GM18868 (cell line): Measurements from ENCODE around the gene HIBCH.

Experiments
- ATAC-seq: cut with Tn5 transposase; IDR thresholded peaks from one replicate; pipeline ENCODE4 v1.9.1; 2021; ENCODE audit warnings: mild to moderate bottlenecking, moderate library complexity; ENCODE audit not compliant: unreplicated experiment

Gene HIBCH

DNA sequence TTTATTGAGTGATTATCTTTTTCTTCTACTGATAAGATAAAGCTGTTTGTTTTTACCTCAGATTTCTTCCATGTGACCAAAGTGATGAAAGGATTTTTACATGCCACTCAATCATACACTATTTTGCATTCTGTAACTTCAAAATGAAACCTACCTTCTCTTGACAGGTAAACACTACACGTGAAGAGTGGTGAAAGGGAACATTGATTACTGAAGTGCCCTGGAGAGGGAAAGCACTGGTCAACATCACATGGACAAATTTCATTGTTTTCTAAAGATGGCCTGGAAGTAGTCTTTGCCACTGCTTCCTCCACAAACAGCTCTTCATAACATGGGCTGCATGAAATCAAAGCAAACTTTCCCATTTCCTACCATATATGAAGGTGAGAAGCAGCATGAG lies 120.1 kb downstream of the HIBCH start:
- no peak for ATAC-seq

DNA sequence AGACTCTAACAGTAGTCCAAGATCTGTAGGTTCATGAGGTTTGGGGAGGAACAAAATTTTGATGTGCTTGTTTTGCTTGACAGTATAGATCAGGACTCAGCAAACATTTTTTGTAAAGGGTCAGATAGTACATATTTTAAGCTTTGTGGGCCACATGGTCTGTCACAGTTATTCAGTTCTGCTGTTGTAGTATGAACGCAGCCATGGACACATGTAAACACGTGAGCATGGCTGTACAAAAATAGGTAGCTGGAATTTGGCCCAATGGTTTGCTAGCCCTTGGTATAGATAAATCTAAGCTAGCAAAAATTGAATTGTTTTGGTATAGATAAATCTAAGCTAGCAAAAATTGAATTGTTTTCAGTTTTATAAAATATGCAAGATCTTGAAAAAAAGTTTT lies 120.5 kb downstream of the HIBCH start:
- no peak for ATAC-seq

- ATAC-seq, result no peak
Observed at GRCh38 chr2:190197143-190197720, 122.4 kb downstream of the HIBCH start.

GRCh38 chr2:190190507-190191162 lies 129.0 kb downstream of the HIBCH start:
- ATAC-seq, result no peak

DNA sequence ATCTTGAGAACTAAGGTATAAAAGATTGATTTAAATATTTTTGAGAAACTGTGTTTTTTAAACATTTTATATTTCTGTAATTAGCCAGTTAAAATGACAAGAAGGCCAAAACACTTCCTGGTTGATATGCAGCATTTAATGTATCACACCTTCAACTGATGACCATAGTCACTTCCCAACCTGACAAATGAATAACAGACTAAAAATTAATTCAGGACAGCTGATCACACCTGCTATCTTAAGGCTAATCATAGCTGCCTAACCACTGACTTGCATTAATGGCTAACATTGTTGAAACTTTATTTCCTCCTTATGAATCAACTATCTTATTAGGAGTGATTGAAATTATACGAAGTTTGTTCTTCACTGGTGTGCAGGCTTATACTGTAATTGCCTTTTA lies 131.3 kb downstream of the HIBCH start:
- no peak for ATAC-seq

- no peak for ATAC-seq
Observed at GRCh38 chr2:190186238-190186637, 133.4 kb downstream of the HIBCH start.

DNA sequence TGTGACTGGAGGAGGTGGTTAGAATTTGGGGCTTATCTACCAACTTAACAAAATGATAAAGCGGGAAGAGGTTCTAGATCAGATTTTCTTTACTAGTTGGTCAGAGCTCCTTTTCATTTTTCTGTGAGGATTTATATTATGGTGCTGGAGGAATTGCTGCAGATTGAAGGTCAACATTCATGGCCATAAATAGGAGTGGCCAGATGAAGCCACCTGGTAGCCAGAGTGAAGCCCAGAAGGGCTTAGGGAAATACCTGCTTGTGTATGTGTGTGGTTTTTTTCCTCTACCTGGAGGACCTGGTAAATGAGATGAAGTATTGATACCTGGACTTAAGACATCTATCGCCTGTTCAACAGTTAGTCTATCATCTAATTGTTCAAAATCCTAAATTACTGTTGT lies 134.2 kb downstream of the HIBCH start:
- ATAC-seq, result no peak

- ATAC-seq, result no peak
Observed at GRCh38 chr2:190184460-190184859, 135.2 kb downstream of the HIBCH start.

- ATAC-seq, result no peak
Observed at GRCh38 chr2:190183539-190183938, 136.1 kb downstream of the HIBCH start.

DNA sequence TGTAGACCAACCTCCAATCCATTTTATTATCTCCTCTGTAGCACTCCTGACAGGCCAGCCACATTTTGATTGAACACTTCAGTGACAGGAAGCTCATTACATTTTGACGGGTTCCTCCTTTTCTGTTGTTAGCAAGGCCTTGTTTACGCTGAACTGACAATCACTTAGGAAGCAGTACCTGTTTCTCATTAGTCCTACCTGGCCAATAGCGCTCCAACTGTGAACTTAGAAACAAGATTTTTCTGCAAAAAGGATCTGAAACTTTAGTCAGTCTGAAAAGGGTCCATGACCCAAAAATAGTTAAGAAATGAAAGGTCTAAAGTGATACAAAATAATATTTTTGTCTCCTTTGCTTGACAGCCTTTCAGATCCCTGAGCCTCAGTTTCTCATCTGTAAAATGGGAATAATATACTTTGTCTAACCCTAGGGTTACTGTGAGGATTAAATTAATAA lies 137.5 kb downstream of the HIBCH start:
- peak; percentile 25 for ATAC-seq

- ATAC-seq, result no peak
Observed at GRCh38 chr2:190181123-190181669, 138.4 kb downstream of the HIBCH start.

DNA sequence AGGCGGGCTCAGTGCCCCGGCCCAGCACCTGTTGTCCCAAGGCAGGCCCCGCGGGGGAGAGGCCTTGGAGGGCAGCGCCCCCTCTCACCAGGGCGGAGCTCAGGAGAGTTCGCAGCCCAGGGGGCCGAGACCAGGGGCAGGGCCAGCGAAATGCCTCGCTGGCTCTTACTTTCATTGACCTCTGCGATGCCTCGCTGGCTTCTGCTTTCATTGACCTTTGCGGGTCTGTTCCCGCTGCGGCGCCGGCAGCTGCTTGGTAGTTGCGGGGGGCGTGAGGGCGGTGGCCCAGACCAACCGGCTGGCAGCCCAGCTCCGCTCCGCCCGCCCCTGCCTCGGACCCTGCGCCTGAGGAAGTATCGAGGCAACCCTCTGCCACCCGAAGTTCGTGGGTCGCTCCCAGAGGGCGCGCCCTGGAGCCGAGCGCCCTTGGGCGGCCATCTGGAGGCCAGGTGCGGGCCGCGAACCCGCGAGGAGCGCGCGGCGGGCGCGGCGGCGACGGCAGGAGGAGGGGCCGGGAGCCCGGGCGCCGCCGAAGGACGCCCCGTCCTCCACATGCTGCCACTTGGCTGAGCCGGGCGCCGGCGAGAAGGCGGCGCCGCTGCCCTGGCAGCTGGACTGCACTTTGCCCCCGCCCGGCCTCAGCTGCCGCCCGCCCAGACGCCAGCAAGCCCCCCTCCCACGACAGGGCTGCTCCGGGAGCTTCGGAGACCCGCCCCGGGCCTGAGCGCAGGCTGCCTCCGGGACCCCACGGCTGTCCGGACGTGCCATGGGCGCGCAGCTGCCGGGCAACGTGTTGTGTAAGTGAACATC lies 139.1 kb downstream of the HIBCH start:
- peak; percentile 68 for ATAC-seq

- ATAC-seq, result peak; percentile 37
Observed at GRCh38 chr2:190179754-190180312, 139.8 kb downstream of the HIBCH start.

- ATAC-seq, result no peak
Observed at GRCh38 chr2:190178066-190178722, 141.4 kb downstream of the HIBCH start.

- no peak for ATAC-seq
Observed at GRCh38 chr2:190177249-190178040, 142.2 kb downstream of the HIBCH start.

- ATAC-seq, result no peak
Observed at GRCh38 chr2:190173392-190173791, 146.2 kb downstream of the HIBCH start.

- ATAC-seq, result no peak
Observed at GRCh38 chr2:190170673-190171072, 149.0 kb downstream of the HIBCH start.

DNA sequence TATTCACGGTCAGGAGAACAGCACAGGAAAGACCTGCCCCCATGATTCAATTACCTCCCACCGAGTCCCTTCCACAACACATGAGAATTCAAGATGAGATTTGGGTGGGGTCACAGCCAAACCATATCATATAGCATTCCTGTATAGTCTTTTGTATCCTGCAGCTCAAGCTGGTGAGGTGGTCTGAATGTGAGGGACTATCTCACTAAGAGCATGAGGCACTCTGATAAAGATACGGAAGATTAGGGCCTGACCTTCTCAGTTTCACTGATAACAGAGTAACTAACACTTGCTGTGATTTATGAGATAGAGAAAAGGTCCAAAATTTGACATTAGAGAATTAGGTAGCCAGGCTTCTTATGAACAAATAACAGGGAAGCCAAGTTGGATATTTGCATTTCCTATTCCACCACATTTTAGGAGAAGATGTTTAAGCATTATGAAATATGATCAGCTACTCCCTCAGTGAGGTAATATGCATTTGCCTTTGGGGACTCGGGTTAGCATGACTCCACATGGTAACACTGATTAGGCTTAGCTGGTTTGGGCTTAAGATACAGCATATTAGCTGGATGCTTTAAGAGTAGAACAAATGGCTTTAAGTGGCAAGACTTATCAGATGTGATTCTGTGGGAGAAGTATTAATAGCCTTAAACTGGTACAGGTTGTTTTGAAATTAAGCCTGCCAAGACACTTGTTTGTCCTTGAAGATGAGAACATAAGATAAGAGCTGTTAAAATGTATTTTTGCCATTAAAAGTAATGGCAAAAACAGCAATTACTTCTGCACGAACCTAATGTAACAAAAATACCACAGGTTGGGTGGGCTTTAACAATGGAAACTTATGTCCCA lies 150.2 kb downstream of the HIBCH start:
- ATAC-seq, result no peak

GRCh38 chr2:190167702-190168101 lies 151.9 kb downstream of the HIBCH start:
- no peak for ATAC-seq
